ENCODE data around the gene IRF2. TPM values are rescaled to one million over a fixed set of nuclear protein-coding genes. Genes with fewer than 3 reads are reported as not detected.

IRF2 gene
- total RNA-seq, 4 donors from 2014 or later = 32.6 to 38.1 (median 36.6) TPM

GRCh38 chr4:184463856-184464255 is 10.5 kb downstream of the IRF2 start:
- TF ChIP-seq, protein P1, sequence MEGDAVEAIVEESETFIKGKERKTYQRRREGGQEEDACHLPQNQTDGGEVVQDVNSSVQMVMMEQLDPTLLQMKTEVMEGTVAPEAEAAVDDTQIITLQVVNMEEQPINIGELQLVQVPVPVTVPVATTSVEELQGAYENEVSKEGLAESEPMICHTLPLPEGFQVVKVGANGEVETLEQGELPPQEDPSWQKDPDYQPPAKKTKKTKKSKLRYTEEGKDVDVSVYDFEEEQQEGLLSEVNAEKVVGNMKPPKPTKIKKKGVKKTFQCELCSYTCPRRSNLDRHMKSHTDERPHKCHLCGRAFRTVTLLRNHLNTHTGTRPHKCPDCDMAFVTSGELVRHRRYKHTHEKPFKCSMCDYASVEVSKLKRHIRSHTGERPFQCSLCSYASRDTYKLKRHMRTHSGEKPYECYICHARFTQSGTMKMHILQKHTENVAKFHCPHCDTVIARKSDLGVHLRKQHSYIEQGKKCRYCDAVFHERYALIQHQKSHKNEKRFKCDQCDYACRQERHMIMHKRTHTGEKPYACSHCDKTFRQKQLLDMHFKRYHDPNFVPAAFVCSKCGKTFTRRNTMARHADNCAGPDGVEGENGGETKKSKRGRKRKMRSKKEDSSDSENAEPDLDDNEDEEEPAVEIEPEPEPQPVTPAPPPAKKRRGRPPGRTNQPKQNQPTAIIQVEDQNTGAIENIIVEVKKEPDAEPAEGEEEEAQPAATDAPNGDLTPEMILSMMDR (IDR thresholded peaks at IDR 0.05; ENCODE audit: low read depth) = no peak

DNA sequence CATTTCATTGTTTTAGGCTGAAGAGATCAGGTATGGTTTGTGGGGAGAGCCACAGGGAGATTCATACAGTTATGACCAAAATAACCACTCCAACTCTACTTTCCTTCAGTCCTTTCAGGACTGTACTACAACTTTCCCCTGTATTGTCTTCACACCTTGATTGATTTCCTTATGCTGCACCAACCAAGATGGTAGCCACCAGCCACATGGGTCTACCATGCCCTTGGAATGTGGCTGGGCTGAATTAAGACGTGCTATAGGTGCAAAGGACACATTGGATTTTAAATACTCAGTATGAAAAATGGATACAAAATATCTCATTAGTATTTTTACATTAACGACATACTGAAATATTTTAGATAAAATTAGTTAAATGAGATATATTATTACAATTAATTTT is 11.2 kb downstream of the IRF2 start:
- TF ChIP-seq, protein P1 (IDR thresholded peaks at IDR 0.05; ENCODE audit: low read depth) = no peak

DNA sequence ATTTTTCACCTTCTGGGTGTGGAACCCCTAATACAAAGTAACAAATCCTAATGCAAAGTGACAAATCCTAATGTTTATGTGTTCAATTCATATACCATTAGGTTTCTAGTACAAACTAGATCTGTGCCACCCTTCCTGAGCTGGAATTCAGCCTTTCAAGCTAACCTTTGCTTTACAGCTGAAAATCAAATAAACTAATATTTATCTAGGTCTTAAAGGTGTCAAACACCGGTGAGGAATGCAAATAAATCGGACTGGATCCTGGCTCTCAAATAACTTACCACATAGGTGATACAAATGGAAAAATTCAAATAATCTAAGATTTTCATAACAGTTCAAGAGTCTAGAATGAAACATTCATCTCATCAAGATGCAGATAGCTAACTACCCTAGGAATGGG is 11.6 kb downstream of the IRF2 start:
- TF ChIP-seq, protein P1 (IDR thresholded peaks at IDR 0.05; ENCODE audit: low read depth) = no peak

DNA sequence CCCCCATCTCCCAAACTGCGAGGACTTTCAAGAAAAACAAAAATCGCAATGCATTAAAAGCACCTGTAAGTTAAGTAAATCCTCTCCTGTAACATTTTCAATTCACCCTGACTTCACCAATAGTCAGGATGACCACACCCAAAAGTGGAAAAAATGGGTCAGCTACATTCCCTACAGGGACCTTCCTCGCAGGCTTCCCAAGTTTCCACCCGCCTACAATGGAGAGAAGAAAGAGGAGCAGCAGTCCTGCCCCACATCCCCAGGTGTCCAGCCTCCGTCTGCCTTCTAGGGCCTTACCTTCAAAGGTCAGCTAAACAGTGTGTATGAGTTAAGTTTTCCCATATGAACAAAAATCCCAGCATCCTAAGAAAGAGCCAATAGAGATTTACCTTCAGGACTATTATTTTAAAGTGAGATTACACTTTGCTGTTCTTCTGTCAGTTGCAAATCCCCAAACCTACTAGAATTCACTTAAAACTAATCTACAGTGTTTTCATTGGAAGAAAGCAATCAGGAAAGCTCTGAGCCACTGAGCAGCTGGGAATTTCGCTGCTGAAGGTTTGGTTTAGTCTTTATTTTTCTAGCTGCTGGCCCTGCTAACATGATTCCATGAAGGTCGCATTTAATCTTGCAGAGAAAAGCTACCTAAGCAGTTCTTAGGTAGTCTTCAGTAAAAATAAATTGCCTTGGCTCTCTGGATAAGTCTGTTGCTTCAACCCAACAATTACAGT is 12.5 kb downstream of the IRF2 start:
- TF ChIP-seq, protein P1 (IDR thresholded peaks at IDR 0.05; ENCODE audit: low read depth) = no peak

DNA sequence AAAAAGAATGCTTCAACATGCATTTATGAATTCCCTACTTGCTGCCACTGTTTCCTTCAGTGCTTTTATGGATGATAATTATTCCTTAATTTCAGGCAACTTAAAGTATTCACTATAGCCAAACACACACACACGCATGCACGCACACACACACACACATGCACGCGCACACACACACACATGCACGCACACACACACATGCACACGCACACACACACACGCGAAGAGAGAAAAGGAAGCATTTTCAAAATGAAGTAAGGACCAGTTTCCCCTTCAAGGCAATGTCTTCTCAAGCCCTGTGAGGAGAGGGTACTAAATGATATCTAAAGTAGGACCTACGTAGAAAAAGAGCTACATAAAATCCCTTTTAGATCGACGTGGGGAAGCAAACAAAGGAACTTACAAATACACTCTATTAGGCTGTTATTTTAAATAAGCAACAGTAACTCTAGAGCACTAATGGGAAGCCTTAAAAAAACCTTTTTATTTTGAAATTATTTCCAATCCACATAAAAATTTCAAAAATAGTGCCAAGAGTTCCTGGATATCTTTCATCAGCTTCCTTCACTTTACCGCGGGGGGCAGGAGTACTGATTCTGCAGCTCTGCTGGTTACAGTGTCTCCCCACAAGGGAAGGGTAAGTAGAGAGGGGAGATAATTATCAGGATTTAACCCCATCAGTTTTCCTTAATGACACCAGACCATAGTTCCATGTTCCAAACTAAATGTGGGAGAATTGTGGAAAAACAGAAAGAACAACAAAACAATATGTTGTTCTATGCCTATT is 13.7 kb downstream of the IRF2 start:
- TF ChIP-seq, protein P1 (IDR thresholded peaks at IDR 0.05; ENCODE audit: low read depth) = no peak

DNA sequence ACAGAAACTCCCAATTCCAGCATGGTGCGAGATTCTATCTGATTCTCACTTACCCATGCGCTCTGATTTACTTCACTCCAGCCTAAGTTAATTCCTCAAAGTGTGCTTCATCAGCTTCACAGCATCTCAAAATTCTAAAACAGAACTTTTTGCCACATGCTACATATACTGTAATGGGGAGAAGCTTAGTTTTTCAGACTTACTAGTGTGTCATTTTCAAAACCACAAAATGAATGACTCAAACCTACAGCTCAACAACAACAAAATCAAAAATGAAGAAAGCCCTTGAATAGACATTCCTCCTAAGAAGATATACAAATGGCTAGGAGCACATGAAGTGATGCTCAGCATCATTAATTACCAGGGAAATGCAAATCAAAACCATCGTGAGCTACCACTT is 14.9 kb downstream of the IRF2 start:
- TF ChIP-seq, protein P1 (IDR thresholded peaks at IDR 0.05; ENCODE audit: low read depth) = no peak

DNA sequence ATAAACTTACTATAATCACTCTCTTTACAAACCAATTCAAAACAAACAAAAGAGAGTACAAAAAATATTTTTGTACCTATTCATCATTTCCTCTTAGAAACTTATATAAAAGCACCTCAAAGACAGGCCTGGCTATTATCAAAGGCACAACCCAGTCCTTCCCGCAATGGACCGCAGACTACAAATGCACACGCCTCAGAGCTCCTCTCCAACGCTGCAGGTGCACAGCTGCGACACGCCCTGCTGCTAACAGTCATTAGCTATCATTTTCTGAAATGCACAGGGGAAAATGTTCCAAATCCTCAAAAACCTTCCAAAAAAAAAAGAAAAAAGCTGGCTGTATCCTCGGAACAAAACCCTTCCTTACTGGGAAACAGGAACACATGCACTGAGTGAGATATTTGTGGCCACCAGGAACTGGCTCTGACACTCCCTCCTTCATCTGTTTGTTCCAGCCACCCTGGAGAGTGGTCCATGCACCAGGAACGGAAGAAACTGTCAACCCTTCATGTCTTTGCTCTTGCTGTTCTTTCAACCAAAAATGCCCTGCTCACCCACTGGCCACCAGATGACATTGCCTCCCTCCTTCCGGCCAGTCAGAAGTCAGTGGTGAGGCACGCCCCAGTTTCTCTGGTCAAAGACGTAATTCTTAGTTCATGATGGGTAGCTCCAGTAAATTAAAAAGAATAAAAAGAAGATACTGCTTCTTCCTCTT is 16.7 kb downstream of the IRF2 start:
- TF ChIP-seq, protein P1 (IDR thresholded peaks at IDR 0.05; ENCODE audit: low read depth) = no peak
